Endometrial microvascular endothelial cells (primary cell): ENCODE results near the gene NOP16. TPM values are rescaled to one million over a fixed set of nuclear protein-coding genes. Genes with fewer than 3 reads are reported as not detected.

Source experiments
- in situ Hi-C: cut with HindIII; loops from 2 replicates; pipeline ENCODE4 v1.10.0; 2017; ENCODE audit warnings: low sequenced_read_pairs, low pct_unique_long_range_greater_than_20kb; ENCODE audit errors: inconsistent ontology term
- total RNA-seq: library from RNA; depleted of rRNA; stranded (reverse); fragments of >200 nt; gene quantifications from one replicate; pipeline ENCODE4 v1.2.3, GENCODE V29; 2015; ENCODE audit errors: inconsistent ontology term

Gene NOP16
- total RNA-seq, 1 donor from 2014 or later = 27.4 TPM

DNA sequence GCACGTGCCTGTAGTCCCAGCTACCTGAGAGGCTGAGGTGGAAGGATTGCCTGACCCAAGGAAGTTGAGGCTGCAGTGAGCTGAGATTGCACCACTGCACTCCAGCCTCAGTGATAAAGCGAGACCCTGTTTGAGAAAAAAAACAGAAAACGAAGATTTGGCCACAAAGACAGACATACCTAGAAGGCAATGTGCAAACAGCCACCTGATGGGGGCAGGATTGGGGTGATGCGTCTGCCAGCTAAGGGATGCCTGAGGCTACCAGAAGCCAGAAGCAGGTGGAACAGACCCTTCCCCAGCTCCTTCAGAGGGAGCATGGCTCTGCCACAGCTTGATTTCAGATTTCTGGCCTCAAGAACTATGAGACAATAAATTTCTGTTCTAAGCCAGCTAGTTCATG lies 3.1 kb upstream of the NOP16 start:
- in situ Hi-C loops = no loop called here

DNA sequence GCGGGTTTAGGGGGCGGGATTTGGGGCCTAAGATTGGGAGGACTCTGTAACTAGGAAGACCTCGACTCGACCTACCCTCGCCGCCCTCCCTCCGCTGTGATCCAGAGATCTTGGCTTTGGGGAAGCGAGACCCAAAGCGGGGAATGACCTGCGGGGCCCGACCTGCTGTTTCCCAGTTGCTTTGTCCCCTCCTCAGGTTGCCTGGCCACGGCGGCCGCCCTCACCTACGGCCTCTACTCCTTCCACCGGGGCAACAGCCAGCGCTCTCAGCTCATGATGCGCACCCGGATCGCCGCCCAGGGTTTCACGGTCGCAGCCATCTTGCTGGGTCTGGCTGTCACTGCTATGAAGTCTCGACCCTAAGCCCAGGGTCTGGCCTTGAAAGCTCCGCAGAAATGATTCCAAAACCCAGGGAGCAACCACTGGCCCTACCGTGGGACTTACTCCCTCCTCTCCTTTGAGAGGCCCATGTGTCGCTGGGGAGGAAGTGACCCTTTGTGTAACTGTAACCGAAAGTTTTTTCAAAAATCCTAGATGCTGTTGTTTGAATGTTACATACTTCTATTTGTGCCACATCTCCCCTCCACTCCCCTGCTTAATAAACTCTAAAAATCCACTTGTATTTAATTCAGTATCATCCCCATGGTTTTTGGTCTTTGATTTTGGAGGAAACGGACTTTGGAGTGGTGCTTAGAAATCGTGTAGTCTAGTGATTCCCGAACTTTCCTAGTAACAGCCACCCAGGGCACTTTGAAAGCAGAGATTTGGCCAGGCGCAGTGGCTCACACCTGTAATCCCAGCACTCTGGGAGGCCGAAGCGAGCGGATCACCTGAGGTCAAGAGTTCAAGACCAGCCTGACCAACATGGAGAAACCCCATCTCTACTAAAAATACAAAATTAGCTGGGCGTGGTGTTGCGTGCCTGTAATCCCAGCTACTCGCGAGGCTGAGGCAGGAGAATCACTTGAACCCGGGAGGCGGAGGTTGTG lies 1.0 kb upstream of the NOP16 start:
- in situ Hi-C loops = no loop called here

DNA sequence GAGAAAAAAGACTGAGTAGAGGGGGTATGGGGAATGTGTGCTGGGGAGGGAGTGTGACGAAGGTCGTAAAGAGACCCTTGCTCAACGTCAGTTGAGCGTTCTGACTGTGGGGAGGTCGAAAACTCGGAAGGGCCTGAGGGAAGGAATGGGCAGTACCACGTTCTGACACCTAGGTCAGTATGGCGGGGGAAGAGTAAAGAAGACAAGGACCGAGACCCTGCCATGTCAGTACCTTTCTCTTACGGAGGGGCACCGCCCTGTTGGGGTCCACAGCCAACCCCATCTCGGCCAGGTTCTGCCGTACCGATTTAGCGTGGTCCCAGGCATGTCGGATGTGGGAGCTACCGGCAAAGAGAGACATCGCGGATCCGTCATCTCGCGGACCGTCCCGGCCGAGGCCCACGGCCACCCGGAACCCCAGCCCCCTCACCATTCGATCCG lies 375 bp downstream of the NOP16 start:
- in situ Hi-C loops = no loop called here

DNA sequence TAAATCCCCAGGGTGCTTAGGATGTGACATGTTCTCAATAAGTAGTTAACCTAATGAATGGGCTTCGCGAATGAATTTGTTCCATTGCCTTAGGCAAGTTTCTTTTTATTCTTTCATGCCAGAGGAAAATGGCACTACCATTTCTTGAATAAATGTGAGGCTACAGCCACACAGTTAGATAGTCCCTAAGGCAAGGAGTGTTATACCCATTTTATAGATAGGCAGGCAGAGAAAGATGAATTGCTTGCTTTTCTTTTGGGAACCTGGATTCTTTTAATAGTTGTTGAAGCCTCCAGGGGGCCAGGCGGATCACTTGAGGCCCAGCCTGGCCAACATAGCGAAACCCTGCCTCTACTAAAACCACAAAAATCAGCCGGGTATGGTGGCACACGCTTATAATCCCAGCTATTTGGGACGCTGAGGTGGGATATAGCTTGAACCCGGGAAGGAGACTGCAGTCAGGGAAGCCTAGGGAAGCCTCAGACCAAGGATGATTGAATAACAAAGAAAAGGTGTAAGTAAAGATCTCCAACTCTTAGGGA lies 943 bp downstream of the NOP16 start:
- in situ Hi-C loops = no loop called here

DNA sequence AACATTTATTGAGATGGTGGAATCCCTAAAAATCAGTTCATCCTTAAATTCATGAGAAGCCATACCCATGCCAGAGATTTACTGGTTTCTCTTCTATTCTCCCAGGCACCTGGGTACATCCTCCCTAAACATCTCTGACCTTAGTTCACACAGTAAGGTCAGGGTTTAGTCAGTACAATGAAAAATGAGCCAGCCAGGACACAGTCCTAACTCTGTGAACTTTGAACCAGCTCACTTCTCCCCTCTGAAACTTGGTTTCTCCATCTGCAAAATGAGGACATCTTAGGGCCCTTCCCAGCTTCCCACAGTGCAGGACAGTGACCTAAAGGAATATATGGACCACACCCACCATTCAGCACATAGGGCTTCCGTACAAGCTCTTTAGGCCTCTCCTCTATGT lies 1.9 kb downstream of the NOP16 start:
- in situ Hi-C loops = no loop called here

DNA sequence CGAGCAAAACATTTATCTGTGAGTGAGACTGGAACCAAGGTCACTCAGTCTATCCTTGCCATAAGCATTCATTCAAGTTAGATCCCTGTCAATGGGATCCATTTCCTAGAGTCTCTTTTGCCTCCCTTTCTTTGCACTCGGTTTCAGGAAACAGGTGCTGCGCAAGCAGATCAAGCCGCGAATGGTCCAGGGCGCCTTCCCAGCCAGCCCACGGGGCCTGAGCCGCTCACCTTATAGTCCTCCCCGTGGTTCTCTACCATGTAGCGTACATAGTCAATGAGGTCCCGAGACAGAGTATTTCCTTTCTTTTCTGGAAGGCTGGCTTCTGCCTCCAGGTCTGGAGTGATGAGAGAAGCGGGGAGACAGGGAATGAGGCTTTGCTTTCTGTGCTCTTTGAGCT lies 3.4 kb downstream of the NOP16 start:
- in situ Hi-C loops = no loop called here

DNA sequence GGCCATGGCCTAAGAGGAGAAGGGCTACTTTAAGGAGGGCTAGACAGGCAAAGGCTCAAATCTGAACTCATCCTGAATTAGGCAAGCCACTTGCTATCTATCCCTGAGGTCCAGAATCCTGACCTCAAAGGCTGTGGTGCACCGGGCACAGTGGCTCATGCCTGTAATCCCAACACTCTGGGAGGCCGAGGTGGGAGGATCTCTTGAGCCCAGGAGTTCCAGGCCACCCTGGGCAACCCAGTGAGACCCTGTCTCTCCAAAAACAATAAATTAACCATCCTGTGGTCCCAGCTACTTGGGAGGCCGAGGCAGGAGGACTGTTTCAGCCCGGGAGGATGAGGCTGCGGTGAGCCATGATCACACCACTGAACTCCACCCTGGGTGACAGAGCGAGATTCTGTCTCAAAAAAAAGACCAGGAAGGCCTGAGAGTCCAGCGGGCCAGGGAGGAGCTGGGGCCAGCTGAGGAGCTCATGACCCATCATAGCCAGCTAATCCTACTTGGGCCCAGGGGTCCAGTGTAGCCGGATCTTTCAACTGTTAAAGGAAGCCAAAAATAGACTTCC lies 4.0 kb downstream of the NOP16 start:
- in situ Hi-C loops = no loop called here

DNA sequence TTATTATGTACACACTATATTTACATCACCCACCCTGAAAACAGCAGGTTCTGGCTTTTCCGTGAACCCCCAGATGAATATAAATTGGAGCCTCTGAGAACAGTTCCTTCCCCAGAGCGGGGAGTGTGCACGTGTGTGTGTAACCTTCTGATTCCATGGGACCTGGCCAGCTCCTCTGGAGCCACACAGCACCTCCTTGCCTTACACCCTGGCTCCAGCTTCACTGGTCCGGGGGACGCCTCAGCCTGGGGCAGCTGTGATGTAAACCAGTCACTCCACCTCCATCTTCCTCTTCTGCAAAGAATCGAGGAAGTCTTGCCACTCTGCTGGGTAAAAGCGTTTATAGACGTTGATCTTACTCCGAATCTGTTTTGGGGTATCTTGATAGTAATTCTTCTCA lies 4.4 kb downstream of the NOP16 start:
- in situ Hi-C loops = no loop called here

DNA sequence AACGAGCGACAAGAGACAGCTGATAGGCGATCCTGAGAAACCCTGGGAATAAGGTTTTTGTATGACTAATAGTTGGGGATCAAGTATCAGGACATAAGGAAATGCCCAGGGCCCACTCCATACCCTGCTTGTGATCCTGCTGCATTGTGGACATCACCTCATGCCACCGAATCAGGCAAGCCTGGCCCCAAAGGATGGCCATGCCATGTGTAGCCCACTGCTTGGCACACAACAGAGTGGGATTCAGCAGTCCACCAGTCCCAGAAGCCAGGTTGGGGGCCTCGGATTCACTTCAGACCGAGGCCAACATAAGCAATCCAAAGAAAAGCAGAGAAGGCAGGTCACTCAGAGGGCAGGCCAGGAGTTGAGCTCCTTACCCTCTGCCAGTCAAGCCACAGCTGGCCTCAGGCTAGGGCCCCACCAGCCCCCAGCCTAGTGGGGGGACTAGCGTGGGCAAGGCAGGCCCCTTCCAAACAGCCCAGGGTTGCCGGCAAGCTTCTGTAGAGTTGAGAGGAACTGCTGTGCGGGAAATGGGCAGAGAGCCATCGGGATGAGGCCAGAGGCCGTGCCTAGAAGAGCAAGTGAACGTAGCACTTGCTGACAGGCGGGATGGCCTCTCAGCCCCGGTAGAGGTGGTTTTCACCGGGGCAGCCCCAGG lies 5.0 kb downstream of the NOP16 start:
- in situ Hi-C loops = no loop called here

DNA sequence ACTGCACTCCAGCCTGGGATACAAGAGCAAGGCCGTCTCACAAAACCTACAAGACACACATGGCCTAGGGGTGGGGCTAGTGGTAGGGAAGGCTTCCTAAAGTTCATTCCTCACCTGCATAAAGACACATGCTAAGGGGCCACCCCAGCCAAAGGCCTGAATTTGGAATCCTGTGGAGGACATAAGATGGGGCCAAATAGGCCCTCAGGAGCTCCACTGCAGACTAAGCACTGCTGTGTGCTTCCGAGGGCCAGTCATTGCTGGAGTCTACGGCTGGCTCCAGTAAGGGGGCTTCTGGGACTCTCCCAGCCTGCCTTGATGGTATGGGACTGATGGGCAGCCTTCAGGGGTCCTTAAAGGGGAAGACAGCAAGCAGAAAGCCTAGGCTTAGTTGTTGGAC lies 5.7 kb downstream of the NOP16 start:
- in situ Hi-C loops = no loop called here

DNA sequence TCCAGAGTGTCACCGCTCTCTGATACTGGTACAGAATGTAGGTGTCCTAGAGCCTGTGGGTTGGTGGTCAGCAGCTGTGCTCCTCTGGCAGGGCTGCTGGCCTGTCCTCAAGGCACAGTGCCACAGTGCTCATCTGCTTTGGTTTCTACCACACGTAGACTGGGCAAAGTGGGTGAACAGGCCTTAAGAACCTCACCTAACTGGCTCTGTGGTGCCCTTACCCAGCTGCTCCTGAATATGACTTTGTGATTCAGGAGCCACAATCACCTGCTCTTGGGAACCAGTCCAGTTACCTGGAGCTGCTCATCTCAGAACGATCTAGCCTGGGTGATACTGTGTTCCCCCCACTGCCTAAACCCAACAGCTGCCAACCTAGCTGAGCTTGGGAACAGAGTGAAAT lies 6.4 kb downstream of the NOP16 start:
- in situ Hi-C loops = no loop called here

DNA sequence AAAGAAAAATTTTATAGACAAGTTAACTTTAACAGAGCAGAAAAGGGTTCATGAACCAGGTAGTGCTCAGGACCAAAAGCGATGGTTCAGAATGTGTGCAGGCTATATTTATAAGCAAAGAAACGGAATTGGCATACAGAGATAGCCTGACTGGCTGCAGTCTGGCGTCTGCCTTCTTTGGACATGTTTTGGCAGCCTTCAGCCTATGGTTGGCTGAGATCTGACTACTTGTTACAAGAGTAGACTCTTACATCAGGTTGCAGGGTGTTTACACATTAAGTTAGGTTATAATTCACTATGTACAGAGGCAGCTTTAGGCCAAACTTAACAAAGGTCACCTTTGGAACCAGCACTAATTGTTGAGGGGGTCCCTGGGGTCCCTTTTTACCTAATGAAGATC lies 7.0 kb downstream of the NOP16 start:
- in situ Hi-C loops = no loop called here

DNA sequence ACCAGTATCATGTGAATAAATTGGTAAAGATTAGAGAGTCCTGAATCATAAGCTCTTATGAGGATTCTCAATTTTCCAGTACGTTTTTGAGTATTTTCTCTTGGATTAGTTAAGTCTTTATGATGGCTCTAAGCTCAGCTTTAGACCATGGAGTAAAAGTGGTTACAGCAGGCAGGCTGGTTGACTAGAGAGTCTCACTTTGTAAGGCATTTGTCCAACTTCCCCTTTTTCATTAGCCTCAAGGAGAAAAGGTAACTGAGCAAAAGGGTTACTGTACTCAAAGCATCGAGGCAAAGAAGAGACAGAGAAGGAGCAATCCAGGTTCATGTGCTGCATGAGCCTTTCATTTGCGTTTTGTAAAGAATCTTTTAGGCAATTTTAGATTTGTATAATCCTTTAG lies 8.5 kb downstream of the NOP16 start:
- in situ Hi-C loops = no loop called here

DNA sequence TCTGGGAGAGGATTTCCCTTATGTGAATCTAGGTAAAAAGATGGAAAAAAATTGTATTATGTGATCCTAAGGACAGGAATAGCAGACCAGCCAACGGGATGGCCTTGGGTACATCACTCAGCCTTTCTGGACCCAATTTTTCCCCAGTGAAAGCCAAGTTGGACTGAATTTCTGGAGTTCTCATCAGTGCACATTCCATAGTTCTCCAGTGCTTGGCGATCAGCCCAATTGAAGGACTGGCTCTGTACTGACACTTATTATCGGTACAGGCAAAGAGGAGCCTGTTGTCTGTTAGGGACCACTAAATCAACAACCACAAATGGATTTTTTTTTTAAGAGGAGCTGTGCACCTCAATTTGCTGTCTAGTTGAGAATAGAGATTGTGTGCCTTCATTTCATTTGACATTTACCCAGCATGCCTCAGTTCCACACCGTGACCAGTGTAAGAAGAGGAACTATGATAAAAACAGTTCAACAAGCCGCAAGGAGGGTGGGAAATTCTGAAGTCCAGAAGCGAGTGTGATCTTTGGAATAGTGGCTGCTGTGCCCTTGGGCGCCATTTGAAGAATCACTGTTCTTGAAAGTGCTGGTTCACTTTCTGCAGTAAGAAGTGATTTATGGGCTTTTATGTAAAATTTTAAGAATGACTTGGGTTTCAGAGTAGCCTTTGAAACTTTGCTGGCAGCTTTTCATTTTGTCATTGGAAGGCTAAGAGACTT lies 15.1 kb downstream of the NOP16 start:
- in situ Hi-C loops = no loop called here

DNA sequence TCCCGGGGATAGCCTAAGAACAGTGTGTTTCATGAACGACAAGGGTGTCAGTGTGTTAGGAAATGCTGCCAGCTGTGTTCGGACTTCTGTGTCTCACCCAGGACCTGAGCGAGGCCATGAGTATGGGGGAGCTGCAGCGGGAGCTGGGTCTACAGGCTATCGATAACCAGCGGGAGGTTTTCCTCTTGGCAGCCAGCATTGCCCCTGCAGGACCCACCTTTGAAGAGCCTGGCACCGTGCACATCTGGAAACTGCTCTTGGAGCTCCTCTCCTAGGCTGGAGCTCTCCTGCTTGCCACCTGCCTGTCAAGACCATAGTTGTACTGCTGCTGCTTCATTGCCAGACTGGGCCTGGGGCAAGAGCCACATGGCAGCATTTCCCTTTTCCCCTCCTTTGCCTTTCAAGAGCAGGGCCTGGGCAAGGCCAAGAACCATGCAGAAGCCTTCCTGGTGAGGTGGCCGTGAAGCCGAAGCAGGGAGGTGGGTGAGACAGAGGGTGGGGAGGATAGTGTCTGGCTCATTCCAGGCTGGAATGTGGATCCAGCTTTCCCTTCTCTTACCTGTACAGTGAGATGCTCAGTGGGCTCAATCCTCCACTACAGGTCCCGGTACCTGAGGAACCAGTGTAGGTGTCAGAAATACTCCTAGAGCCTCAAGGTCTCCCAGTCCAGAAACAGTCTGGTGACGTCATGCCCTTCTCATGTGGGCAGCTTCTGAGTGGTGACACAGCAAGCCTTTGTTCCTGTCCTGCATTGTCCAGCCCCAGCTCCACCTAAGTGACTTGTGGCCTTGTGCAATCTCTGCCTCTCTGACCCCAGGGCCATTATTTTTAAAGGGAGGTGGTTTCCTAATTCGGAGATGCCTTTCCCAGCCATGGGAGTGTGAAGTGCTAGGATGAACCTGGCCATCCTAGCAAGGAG lies 16.5 kb downstream of the NOP16 start:
- in situ Hi-C loops = no loop called here

DNA sequence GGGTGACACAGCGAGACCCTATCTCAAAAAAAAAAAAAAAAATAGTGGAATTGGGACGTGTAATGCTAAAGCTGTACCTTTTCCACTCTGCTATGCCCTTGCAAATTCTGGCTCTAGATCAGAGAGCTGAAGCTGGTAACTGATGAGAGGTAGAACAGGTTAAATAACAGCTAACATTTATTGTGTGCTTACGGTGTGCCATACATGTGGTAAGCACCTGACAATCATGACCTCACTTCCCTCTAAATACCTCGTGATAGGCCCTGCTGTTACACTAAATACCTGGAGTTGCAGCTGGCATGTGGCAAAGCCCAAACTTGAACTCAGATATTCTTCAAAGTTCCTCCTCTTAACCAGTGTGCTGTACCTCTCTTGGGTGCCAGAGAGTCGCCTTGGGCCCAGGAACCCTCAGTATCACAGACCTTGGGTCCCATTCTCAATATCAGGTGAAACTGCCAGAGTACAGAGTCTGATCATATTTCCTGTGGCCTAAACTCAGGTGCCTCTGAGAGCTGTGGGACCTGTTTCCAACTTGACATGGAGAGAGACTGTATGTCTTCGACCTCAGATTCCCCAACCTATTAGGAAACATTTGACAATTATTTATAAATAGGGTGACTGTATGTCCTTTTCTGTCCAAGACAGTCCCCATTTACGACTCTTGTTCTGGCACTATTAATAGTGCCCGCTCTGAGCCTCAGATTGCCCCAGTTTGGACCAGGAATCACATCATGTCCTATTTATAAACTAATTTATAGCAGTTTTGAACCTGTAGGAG lies 18.3 kb downstream of the NOP16 start:
- in situ Hi-C loops = no loop called here

DNA sequence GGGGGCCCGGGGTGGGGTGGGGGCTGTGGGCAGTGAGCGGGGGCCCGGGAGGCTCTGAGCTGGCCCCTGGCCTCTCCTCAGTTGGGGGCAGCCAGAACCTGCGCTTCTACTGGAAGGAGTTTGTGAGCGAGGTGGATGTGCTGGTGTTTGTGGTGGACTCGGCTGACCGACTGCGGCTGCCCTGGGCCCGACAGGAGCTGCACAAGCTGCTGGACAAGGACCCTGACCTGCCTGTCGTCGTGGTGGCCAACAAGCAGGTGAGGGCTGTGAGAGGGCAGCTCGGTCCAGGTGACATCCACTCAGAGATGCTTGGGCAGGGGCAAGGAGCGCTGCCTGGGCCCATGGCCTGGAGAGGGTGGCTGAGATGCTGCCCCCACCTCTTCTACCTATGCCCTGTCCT lies 19.7 kb downstream of the NOP16 start:
- in situ Hi-C loops = no loop called here
